IPS DF 19.7 (cell line): Measurements from ENCODE around the gene HARBI1.
"Not testable (repeated sequence)": the region's sequence is repeated elsewhere in the genome, so short reads cannot be mapped to it uniquely, and the experiment has no call there.

Experiments used
- DNase-seq: peaks from one replicate; pipeline ENCODE4 v3.0.0-alpha.2; 2013; ENCODE audit warnings: low read depth, low spot score

The HARBI1 gene

GRCh38 chr11:46597155-46597554 is 19.9 kb downstream of the HARBI1 start:
- no peak for DNase-seq

GRCh38 chr11:46594785-46595184 is 22.2 kb downstream of the HARBI1 start:
- DNase-seq = no peak

GRCh38 chr11:46594374-46594700 is 22.7 kb downstream of the HARBI1 start:
- no peak for DNase-seq

DNA sequence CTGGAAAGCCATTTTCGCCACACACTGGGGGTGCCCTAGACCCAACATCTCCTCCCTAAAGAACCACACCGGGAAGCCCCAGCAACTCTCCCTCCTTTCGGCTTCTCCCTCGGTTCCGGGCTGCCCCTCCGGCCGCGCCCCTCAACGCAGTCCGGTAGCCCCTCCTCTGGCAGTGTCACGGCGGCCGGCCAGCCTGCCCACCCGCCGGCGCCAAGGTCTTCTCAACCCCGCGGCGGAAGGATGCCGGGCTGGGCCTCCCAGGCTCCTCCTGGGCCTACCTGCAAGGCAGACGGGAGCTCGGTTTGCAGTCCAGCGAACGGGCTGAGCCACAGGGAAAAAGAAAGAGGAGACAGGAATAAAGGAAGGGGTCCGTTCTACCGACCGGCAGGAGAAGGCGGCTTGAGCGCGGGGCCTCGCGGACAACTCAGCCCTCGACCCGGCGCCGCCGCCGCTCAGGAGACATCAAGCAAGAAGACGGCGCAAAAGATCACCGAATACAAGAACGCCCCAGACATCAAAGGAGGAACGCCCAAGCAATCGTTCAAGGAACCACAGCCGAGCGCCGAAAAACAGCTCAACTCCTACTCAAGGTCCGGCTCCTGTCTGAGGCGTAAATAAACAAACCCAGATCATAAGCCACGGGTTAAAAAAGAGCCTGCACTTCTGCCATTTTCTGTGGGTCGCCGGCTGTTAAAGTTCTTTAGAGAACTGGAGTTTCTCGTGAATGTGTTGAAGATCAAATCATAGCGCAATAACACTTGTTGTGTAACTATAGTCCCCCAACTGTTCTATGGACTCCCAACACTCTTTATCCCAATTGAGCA is 23.3 kb downstream of the HARBI1 start, which contains the start of gene AMBRA1:
Gene AMBRA1 (minus strand): TSS at position 474 of the 824 bp plus-strand sequence. CDS start 45,643 bp downstream, outside the sequence.
- peak; percentile 79 for DNase-seq

- no peak for DNase-seq
These were observed 26.1 kb downstream of the HARBI1 start for GRCh38 chr11:46590740-46591605.

DNA sequence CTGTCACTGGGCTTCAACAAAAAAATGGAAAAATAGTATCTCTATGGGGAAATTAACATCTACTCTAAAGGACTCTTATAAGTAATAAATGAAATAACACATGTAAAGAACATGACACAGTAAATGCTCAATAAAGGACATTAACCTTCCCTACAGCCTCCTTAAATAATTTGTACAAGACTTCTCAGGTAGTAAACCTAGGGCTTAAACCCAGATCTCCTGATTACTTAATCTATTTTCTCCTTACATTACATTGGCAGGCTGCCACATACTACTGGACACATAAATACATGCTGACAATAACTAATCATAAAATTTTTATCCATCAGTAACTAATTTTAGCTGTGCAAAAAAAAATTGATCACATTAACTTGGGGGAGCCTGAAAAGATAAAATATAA is 28.1 kb downstream of the HARBI1 start:
- no peak for DNase-seq

- no peak for DNase-seq
These were observed 28.9 kb downstream of the HARBI1 start for GRCh38 chr11:46588131-46588530.

DNA sequence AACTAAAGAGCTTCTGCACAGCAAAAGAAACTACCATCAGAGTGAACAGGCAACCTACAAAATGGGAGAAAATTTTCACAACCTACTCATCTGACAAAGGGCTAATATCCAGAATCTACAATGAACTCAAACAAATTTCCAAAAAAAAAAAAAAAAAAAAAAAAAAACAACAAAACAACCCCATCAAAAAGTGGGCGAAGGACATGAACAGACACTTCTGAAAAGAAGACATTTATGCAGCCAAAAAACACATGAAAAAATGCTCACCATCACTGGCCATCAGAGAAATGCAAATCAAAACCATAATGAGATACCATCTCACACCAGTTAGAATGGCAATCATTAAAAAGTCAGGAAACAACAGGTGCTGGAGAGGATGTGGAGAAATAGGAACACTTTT is 33.5 kb downstream of the HARBI1 start:
- DNase-seq = not testable (repeated sequence)

- no peak for DNase-seq
These were observed 34.4 kb downstream of the HARBI1 start for GRCh38 chr11:46582588-46582987.

DNA sequence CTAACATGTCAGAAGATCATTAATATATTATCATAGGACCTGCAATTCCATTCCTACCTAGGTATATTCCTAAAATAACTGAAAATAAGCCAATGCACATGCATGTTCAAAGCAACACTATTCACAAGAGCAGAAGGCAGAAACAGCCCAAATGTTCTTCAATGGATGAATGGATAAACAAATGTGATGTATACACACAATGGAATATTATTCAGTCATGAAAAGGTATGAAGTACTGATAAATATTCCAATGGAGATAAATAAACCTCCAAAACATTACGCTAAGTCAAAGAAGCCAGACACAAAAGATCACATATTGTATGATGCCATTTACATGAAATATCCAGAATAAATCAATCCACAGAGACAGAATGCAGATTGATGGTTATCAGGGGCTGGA is 40.0 kb downstream of the HARBI1 start:
- no peak for DNase-seq

DNA sequence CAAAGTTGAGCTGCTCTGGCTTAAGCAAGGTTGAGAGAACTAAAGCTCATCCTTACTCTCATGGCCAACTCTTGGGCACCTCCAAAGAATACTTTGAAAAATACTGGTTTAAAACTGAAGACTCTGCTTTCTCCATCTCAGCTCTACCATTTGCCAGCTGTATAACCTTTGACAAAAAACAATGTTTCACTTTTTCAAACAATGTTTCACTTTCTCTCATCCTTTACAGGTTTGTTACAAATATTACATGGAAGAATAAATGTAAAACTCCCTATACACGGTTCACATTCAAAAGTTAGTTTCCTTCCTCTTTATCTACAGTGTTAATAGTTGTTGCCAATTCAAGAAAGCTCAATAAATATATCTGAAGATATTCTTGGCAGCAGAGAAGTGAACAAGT is 42.4 kb downstream of the HARBI1 start:
- DNase-seq = no peak

DNA sequence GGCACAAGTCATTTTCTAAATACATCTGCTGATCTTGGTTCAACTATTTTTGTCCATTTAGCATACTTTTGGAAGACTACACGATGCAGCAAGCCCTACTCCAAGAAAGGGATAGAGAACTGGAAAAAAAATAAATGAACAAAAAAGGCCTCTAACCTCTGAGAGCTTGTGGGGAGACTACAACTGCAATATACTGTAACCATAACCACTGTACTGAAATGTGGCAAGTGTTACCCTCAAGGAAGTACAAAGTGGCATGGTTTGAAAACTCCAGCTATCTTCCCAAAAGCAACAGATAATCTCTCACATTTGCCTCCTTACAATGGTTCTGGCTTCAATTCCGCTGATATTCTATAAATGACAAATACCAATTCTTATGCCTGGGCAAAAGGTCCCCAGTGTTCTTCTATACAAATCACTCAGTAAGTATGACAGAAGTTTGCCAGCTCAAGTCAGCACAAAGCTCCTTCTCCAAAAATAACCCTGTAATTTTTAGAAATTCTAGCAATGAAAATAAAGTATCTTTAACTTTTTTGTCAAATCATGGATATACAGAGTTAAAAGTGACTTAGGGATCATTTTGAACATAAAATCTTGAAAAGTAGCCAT is 46.1 kb downstream of the HARBI1 start:
- DNase-seq = no peak

DNA sequence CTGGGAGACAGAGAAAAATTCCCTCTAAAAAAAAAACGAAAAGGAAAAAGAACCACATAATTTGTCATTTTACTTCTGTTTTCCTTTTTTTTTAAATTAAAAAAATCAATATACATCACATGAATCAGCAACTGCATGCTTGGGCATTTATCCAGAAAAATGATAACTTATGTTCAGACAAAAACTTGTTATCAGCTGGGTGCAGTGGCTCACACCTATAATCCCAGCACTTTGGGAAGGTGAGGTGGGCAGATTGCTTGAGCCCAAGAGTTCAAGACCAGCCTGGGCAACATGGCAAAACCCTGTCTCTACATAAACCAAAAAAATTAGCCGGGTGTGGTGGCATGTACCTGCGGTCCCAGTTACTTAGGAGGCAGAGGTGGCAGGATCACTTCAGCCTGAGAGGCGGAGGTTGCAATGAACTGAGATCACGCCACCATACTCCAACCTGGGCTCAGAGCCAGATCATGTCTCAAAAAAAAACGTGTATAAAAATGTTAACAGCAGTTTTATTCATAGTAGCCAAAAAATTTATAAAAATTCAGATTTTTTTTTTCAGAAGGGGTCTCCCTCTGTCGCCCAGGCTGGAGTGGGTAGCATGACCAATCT is 51.7 kb downstream of the HARBI1 start:
- DNase-seq = no peak

DNA sequence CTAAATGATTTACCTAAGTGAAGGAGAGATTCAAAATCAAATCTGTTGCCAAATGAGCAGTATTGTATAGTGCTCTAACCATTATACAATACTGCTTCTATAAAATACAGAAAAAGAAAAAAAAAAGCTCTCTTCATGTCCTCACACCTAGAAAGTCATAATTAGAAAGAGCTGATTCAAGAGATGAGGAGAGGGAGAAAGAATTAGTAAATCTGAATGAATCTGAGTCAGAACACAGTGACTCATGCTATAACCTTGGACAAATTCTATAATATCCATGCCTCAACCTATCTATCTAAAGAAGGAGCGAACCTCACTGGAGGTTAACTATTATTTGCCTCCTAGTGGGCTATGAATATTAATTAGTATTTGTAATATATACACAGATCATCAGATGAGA is 52.6 kb downstream of the HARBI1 start:
- no peak for DNase-seq

DNA sequence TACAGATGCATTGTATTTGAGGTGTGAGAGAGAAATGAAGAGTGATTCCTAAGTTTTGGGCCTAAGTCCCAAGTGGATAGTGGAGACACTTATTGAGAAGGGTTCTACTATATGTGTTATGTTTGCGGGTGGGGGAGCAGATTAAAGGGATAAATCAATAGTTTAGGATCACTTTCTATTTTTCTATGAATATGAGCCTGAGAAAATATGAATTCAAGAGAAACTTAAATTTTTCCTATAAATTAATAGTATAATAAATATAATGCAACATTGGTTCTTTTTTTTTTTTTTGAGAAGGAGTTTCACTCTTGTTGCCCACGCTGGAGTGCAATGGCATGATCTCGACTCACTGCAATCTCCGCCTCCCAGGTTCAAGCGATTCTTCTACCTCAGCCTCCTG is 54.5 kb downstream of the HARBI1 start:
- no peak for DNase-seq

DNA sequence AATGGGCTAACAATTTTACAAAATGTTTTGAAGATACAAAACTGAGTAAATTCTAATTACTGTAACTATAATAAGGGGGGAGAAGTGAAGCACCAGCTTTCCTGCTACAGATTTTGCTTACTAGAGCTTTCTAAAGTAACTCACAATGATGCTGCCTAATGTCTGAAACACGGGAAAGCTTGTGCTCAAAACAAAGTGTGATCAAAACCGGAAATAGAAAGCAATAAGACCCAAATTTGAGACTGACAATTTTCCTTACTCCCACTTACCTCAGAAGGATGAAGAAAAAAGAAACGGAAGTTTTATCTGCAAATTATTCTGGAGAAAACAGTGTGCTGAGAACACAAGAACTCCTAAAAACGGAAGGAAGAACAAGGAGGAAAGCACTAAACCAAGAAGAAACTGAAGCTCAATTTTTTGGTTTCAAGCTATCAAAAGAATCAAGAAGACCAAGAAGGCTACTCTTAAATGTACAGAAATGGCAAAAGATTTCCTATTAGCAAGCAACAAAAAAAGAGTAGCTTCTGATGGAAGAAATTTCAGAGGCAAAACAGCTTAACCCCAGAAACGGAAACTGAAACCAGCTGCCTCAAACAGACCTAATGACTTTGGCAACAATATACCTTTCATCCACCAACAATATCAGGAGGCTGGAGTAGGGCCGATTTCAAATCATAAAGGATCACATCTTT is 56.6 kb downstream of the HARBI1 start:
- no peak for DNase-seq

GRCh38 chr11:46559815-46560214 is 57.2 kb downstream of the HARBI1 start:
- DNase-seq = no peak

- no peak for DNase-seq
These were observed 59.3 kb downstream of the HARBI1 start for GRCh38 chr11:46557684-46558151.

DNA sequence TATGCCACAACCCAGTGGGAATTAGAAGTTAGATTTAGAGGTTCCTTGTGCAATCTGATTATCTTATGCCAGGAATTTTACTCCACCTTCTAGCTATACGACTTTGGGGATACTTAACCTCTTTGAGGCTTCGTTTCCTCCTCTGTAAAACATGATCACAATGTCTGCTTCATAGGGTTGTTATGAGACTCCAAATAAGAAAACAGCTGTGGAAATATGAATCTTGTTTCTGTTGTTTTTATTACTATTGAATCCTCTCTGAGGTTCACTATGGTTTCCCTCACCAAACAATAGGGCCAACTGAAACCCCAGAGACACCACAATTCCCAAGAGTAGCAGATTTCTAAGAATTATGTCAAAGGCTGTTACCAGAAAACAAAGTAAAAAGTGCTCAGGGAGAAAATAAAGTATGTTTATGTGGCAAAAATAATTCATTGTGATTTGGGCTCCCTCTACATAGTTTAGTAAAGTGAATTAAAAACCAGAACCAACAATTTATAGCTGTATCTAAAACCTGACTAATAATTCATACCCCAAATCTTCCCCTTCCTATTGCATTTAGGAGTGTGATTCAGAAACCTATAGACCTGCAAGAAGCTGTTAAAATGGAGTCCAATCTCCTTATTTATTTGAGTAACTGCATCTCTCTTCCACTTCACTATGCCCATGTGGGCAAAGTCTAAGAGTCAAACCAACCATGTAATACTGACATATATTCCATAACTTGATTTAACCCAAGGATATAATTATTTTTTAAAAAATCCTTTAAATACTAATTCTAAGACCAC is 61.6 kb downstream of the HARBI1 start:
- no peak for DNase-seq
